Measurements from ENCODE around the gene ARHGAP27.

GRCh38 chr17:45426561-45426960, 6.1 kb downstream of the ARHGAP27 start:
- TF ChIP-seq CTCF (conservative IDR thresholded peaks at IDR 0.05 in 1 of 2, IDR thresholded peaks at IDR 0.05 in 1 of 2; ENCODE audit: extremely low read depth in 1 of 2, insufficient read depth in 1 of 2, low read depth in 1 of 2, low read length in 2 of 2) (no peak), EZH2 (IDR thresholded peaks at IDR 0.05; ENCODE audit: borderline replicate concordance, low read length) (no peak)
